Stimulated activated CD8-positive, alpha-beta memory T cell treated with anti-CD3 and anti-CD28 coated beads, Interleukin-7, amount 100 ng/mL, for 1 hour (primary cell): Measurements from ENCODE around the gene YPEL2.
"Not testable (repeated sequence)": the region's sequence is repeated elsewhere in the genome, so short reads cannot be mapped to it uniquely, and the experiment has no call there.

Experiments
- DNase-seq, 2 donors: peaks; one replicate each; pipeline ENCODE4 v3.0.0-alpha.2; 2020; ENCODE audit warnings: low read depth in 2 of 2

The YPEL2 gene

DNA sequence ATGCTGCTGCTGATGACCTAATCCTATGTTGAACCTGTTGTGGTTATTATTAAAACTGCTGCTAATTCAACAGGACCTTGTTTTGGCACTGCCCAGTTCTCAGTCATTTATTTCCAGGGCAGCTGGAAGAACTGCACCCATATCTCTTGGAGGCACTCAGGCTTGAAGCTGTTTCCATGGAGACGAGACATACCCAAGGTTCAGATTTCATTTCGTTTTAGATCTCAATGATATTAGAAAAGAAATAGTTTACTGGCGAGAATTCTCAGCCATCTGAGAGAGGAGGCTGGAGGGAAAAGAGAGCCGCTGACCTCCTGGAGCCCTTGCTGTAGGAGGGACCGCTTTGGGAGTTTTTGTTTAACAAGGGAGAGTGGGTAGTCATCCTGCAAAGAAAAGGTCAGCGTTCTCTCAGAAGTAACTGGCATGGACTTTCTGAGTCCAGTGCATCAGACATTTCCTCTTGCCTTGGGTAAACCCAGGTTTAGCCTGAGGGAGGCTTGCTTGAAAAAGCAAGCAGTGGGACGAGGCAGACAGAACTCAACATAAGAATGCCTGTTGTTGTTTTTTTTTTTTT, 75.4 kb downstream of the YPEL2 start:
- DNase-seq: no peak

- no peak for DNase-seq
Observed at GRCh38 chr17:59409336-59410048, 78.0 kb downstream of the YPEL2 start.

DNA sequence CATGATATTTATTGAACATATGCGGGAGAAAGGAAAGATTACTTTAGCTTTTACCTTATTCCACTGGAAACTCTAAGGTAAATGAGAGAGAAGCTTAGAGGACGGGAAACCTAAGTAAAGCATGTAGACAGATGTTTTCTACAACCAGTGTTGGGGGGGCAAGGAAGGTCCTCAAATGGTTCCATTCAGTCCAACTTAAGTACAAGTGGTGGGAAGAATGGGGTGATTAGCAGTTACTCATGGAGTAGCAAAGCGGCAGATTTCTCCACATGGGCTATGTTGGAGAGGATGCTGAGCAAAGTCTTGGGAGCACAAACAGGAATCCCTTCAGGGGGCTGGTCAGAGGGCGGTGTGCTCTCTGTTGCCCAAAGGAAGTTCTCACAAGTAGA, 78.6 kb downstream of the YPEL2 start:
- no peak for DNase-seq

GRCh38 chr17:59412431-59412830, 81.0 kb downstream of the YPEL2 start:
- not testable (repeated sequence) for DNase-seq

GRCh38 chr17:59413014-59413766, 81.7 kb downstream of the YPEL2 start:
- DNase-seq: no peak

- no peak for DNase-seq
Observed at GRCh38 chr17:59415397-59415796, 83.9 kb downstream of the YPEL2 start.

DNA sequence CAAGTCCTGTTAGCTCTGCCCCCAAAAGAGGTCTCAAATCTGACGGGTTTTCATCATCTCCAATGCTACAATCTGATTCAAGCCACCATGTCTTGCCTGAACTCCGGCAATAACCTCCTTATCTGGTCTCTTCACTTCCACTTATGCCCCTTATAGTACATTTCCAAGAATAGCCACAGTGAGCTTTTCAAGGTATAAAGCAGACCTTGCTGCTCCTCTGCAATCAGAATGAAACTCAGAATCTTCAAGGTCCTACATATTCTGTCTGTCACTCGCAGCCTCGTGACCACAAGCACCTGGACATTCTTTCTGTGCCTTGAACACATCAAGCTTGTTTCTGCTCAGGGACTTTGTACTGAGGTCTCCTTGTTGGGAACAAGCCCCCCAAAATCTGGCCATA, 84.7 kb downstream of the YPEL2 start:
- DNase-seq: no peak

DNA sequence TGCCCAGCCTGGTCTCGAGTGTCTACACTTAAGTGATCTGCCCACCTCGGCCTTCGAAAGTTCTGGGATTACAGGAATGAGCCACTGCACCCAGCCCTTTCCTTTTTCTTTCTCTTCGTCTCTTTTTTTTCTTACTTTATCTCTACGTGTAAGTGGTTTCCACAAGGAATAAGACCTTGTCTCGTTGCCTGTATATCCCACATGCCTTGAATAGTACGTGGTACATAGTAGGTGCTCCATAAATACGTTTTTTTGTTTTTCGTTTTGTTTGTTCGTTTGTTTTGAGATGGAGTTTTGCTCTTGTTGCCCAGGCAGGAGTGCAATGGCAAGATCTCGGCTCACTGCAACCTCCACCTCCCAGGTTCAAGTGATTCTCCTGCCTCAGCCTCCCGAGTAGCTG, 86.0 kb downstream of the YPEL2 start:
- no peak for DNase-seq

GRCh38 chr17:59418732-59419166, 87.3 kb downstream of the YPEL2 start:
- no peak for DNase-seq

DNA sequence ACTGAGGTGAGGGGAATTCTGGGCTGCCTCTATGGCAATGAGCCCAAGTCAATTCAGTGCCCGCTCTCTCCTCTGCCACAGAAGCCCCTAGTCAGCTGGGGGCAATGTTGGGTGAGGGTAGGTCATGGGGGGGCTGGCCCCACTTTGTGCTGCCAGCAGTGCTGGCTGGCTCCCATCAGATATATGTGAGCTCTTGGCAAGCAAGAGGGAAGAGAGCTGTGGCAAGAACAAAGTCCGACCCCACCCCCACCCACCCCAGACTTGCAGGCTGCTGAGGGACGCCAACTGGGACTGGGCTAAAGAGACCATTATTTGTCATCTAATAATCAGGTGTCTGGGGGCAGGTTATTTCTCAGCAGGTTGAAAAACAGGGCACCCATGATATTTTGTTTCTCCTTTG, 89.4 kb downstream of the YPEL2 start:
- no peak for DNase-seq

DNA sequence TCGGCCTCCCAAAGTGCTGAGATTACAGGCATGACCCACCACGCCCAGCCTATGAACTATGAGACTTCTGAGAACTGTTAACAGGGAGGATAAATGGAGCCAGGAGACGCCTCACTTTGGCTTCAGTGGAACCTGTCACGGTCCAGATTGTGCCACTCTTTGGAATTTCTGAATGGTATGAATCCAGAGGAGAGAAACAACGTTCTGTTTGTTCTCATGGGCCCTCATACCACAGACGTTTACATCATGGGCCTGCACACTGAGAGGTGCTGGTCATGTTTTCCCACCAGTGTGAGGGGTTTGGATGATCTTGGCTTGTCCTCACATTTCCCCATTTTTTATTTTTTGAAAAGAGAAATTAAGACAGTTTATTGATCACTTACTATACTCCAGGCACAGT, 90.3 kb downstream of the YPEL2 start:
- no peak for DNase-seq

GRCh38 chr17:59423137-59423724, 91.8 kb downstream of the YPEL2 start:
- DNase-seq: no peak

DNA sequence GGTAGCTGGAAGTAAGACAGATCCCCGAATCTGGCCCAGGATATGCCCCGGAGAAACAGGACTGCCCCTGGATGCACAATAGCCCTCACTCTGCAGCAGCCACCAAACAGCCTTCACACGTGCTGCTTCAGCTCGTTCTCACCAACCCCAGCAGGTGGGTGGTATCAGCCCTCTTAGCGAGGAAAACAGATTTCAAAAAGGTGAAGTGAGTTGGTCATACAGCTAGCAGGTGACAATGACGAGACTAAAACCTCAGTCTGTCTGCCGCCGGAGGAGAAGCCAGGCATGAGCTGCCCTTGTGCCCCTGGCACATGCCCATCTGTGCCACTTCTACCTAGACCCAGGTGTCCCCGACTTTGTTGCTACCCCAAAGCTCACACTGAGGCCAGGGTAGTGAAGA, 92.4 kb downstream of the YPEL2 start:
- DNase-seq: no peak

- DNase-seq: no peak
Observed at GRCh38 chr17:59424331-59424730, 92.9 kb downstream of the YPEL2 start.

DNA sequence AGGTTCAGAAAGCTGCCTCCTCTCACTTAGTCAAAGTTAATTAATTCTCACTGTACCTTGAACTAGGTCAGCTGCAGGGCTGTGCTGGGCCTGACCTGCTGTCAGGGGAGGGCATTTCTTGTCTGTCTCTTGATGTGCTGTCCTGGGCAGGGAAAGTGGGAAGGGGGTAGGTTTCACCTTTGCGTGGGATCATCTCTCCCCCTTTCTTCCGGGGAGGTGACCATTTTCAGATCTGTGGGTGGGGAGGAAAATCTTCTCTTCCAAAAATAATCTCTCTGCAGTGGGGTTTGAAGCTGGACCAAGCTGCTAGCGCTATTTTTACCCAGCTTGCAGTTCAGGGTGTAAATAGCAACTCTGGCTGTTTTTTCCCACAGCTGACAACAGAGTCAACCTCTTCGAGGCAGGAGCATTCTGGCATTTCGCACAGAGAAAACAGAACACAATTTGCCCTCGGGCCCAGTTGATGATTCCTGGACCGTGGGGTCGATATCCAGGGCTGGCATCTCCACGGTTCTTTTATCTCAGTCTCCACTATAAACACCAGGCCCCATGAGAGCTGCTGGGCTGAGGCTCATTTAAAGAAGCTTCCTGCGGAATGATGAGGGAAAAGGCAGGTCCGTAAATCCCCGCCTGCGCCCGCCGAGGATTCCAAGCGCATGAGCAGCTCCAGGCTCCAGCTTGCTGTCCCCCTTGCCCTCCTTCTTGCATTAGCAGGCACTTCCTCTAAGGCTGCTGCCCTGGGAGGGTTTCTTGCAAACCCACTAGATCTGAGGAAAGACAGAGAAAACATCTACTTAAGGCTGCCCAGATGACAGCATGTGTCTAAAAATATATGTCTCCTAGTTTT, 93.9 kb downstream of the YPEL2 start:
- no peak for DNase-seq

GRCh38 chr17:59426031-59426430, 94.6 kb downstream of the YPEL2 start:
- no peak for DNase-seq

GRCh38 chr17:59427425-59427921, 96.0 kb downstream of the YPEL2 start:
- no peak for DNase-seq

DNA sequence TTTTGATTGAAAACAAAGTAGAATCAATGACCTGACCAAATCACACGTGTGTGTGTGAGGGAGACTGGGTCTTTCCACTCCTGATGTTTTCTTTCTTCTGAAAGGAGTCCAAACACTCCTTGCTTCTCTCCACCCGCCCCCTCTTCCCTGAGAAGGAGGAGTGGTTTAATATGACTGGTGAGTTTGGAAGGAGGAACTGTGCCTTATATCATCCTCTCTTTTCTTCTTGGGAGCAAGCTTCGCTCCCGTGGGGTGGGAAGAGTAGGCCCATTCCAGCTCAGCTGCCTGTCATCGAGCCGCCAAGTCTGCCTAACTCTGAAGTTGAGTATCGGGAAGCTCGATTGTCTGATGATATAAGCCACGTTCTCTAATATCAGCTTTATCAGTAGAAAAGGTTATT, 96.5 kb downstream of the YPEL2 start:
- no peak for DNase-seq

DNA sequence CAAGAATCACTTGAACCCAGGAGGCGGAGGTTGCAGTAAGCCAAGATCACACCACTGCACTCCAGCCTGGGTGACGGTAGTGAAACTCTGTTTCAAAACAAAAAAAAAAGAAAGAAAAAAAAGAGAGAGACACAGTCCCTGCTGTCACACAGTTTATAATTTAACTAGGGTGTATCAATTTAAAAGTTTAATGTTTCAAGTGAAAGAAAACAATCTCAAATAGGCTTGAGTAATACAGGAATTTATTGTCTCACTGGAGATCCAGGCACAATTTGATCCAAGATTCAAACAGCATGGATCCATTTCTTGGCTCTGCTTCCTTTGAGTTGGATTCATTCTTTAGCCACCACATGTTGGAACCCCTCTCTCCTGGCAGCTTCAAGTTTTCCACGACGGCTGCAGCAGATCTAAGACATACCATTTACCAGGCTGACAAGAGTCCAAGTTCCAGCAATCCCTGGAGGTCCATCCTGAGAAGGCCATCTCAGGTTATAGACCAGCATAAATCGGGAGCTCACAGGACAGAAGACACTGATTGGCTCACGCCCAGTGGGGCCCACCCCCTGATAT, 97.5 kb downstream of the YPEL2 start:
- no peak for DNase-seq

DNA sequence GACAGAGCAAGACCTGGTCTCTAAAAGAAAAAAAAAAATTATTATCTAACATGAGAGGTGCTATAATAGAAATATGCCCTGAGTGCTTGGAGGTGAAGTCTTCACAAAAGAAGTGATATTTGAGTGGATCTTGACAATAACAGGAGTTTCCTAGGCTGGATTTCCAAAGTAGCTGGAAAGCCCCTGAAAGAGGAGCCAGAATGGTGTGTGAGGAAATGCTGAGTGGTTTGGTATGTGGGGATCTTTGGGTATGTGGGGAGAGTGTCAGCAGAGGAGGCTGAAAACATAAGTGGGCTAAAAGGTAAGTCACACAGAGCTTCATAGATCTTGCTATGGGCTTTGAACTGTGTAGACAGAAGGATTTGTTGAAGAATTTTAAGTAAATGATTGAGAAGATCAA, 100.1 kb downstream of the YPEL2 start:
- DNase-seq: no peak

- DNase-seq: no peak
Observed at GRCh38 chr17:59432657-59433056, 101.2 kb downstream of the YPEL2 start.
